Parathyroid adenoma (tissue), 2 donors: Measurements from ENCODE around the gene DPYSL4.

Experiments
- H2AFZ ChIP-seq: fragments of 300-600 bp; sonication (generic); one replicate; pipeline ENCODE4 v1.7.0; 2017; ENCODE audit warnings: antibody characterized with exemption, mild to moderate bottlenecking
- H3K27ac ChIP-seq: fragments of 300-600 bp; sonication (generic); one replicate; pipeline ENCODE4 v1.7.0; 2017
- H3K27me3 ChIP-seq: fragments of 300-600 bp; sonication (generic); one replicate; pipeline ENCODE4 v1.7.0; 2017; ENCODE audit warnings: low read length; ENCODE audit not compliant: control insufficient read depth, insufficient read depth
- H3K36me3 ChIP-seq: fragments of 300-600 bp; sonication (generic); one replicate; pipeline ENCODE4 v1.7.0; 2017; ENCODE audit warnings: low read length; ENCODE audit not compliant: control insufficient read depth, insufficient read depth
- H3K4me1 ChIP-seq: fragments of 300-600 bp; sonication (generic); one replicate; pipeline ENCODE4 v1.7.0; 2017; ENCODE audit warnings: control low read depth
- H3K4me2 ChIP-seq: fragments of 300-600 bp; sonication (generic); one replicate; pipeline ENCODE4 v1.7.0; 2017; ENCODE audit warnings: low read length
- H3K4me3 ChIP-seq: fragments of 300-600 bp; sonication (generic); one replicate; pipeline ENCODE4 v1.7.0; 2017; ENCODE audit warnings: low read depth, low read length
- H3K79me2 ChIP-seq: fragments of 300-600 bp; sonication (generic); one replicate; pipeline ENCODE4 v1.7.0; 2017; ENCODE audit warnings: control low read depth
- H3K9ac ChIP-seq: fragments of 300-600 bp; sonication (generic); one replicate; pipeline ENCODE4 v1.7.0; 2017; ENCODE audit warnings: mild to moderate bottlenecking
- H3K9me3 ChIP-seq: fragments of 300-600 bp; sonication (generic); one replicate; pipeline ENCODE4 v1.7.0; 2017; ENCODE audit warnings: low read length; ENCODE audit not compliant: control insufficient read depth
- CTCF ChIP-seq: fragments of 300-600 bp; sonication (generic); IDR thresholded peaks from one replicate; pipeline ENCODE4 v1.7.0; 2017; ENCODE audit warnings: antibody characterized with exemption, mild to moderate bottlenecking
- donor health status: primary hyperparathyroidism.

DPYSL4 gene

GRCh38 chr10:132209978-132210530, 23.3 kb downstream of the DPYSL4 start:
- Histone ChIP-seq H3K36me3 (no peaks in the 10 kb centered on the region), H3K4me2 (no peak overlapping the region), H2AFZ (no peak overlapping the region), H3K9ac (no peak overlapping the region), H3K79me2 (no peaks in the 10 kb centered on the region), H3K4me3 (no peak overlapping the region), H3K27ac (no peak overlapping the region), H3K9me3 (no peaks in the 10 kb centered on the region), H3K27me3 (no peaks in the 10 kb centered on the region), H3K4me1 (no peaks in the 10 kb centered on the region)
- no peak for TF ChIP-seq CTCF

- no peaks in the 10 kb centered on the region for H3K4me1 ChIP-seq
- no peak overlapping the region for H3K4me3 ChIP-seq
- no peak overlapping the region for H3K27ac ChIP-seq
- no peaks in the 10 kb centered on the region for H3K36me3 ChIP-seq
- H3K27me3 ChIP-seq = no peaks in the 10 kb centered on the region
- no peak for TF ChIP-seq CTCF
- H3K9ac ChIP-seq = no peak overlapping the region
- no peaks in the 10 kb centered on the region for H3K79me2 ChIP-seq
- H3K9me3 ChIP-seq = no peaks in the 10 kb centered on the region
- no peak overlapping the region for H3K4me2 ChIP-seq
- H2AFZ ChIP-seq = no peak overlapping the region
Observed at GRCh38 chr10:132210766-132211165, 24.0 kb downstream of the DPYSL4 start.

GRCh38 chr10:132211246-132211645, 24.5 kb downstream of the DPYSL4 start:
- H2AFZ ChIP-seq = no peak overlapping the region
- no peak overlapping the region for H3K27ac ChIP-seq
- no peaks in the 10 kb centered on the region for H3K27me3 ChIP-seq
- H3K4me2 ChIP-seq = no peak overlapping the region
- H3K9me3 ChIP-seq = no peaks in the 10 kb centered on the region
- no peaks in the 10 kb centered on the region for H3K79me2 ChIP-seq
- no peaks in the 10 kb centered on the region for H3K4me1 ChIP-seq
- no peak for TF ChIP-seq CTCF
- no peaks in the 10 kb centered on the region for H3K36me3 ChIP-seq
- no peak overlapping the region for H3K4me3 ChIP-seq
- H3K9ac ChIP-seq = no peak overlapping the region

- H3K4me3 ChIP-seq = no peak overlapping the region
Observed at GRCh38 chr10:132212816-132213215, 26.1 kb downstream of the DPYSL4 start.

More at GRCh38 chr10:132212816-132213215, 26.1 kb downstream of the DPYSL4 start:
- Histone ChIP-seq H3K9ac (no peak overlapping the region), H3K27ac (no peak overlapping the region), H3K4me2 (no peak overlapping the region), H3K36me3 (no peaks in the 10 kb centered on the region), H3K9me3 (no peaks in the 10 kb centered on the region), H2AFZ (no peak overlapping the region), H3K79me2 (no peaks in the 10 kb centered on the region), H3K27me3 (no peaks in the 10 kb centered on the region), H3K4me1 (no peaks in the 10 kb centered on the region)
- TF ChIP-seq CTCF = no peak
